AG09309 (cell line): ENCODE results near the gene MBP.

ENCODE experiments used
- DNase-seq: peaks from one replicate; pipeline ENCODE4 v3.0.0-alpha.2; 2010; ENCODE audit warnings: low read depth
- H3K4me3 ChIP-seq: 2 replicates; pipeline ENCODE4 v1.5.1; 2011; ENCODE audit warnings: mild to moderate bottlenecking, low read depth, low read length, moderate library complexity; ENCODE audit not compliant: control insufficient read depth
- TF ChIP-seq, protein P1 (sequence below): IDR thresholded peaks from 2 replicates; pipeline ENCODE4 v1.5.1; 2011; ENCODE audit warnings: mild to moderate bottlenecking, low read depth, low read length, inconsistent platforms; ENCODE audit not compliant: insufficient read depth, control insufficient read depth; ENCODE audit errors: missing control alignments

The MBP gene

DNA sequence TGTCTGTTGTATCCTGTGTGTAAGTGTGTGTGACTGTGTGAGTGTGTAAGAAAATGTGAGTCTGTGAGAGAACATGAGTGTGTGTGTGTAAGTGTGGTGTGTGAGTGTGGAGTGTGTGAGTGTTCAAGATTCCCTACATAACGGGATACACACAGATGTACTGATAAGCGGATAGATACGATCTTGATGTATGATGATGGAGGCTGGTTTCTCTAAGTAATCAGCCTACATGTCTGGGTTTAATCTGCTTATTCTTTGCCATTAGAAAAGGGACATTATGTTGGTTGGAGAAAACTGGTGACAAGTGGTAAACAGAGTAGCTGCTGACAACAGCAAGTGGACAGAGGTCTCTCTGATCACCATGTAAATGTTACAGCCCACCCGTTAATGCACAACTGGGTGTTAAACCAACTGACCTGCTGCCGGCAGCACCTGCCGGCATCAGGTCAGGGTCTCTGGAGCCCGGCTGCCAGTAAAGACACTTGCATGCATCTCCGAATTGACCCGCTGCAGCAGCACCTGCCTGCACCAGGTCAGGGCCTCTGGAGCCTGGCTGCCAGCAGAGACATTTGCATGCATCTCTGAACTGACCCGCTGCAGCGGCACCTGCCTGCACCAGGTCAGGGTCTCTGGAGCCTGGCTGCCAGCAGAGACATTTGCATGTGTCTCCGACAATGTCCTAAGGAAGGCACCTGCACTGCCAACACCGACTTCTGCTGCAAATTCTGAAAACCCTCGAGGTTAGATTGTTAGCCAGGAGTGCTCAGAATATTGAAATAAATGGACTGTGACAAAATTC is 87.5 kb downstream of the MBP start:
- DNase-seq = no peak
- no peak overlapping the region for H3K4me3 ChIP-seq
- TF ChIP-seq, protein P1, sequence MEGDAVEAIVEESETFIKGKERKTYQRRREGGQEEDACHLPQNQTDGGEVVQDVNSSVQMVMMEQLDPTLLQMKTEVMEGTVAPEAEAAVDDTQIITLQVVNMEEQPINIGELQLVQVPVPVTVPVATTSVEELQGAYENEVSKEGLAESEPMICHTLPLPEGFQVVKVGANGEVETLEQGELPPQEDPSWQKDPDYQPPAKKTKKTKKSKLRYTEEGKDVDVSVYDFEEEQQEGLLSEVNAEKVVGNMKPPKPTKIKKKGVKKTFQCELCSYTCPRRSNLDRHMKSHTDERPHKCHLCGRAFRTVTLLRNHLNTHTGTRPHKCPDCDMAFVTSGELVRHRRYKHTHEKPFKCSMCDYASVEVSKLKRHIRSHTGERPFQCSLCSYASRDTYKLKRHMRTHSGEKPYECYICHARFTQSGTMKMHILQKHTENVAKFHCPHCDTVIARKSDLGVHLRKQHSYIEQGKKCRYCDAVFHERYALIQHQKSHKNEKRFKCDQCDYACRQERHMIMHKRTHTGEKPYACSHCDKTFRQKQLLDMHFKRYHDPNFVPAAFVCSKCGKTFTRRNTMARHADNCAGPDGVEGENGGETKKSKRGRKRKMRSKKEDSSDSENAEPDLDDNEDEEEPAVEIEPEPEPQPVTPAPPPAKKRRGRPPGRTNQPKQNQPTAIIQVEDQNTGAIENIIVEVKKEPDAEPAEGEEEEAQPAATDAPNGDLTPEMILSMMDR = no peak

DNA sequence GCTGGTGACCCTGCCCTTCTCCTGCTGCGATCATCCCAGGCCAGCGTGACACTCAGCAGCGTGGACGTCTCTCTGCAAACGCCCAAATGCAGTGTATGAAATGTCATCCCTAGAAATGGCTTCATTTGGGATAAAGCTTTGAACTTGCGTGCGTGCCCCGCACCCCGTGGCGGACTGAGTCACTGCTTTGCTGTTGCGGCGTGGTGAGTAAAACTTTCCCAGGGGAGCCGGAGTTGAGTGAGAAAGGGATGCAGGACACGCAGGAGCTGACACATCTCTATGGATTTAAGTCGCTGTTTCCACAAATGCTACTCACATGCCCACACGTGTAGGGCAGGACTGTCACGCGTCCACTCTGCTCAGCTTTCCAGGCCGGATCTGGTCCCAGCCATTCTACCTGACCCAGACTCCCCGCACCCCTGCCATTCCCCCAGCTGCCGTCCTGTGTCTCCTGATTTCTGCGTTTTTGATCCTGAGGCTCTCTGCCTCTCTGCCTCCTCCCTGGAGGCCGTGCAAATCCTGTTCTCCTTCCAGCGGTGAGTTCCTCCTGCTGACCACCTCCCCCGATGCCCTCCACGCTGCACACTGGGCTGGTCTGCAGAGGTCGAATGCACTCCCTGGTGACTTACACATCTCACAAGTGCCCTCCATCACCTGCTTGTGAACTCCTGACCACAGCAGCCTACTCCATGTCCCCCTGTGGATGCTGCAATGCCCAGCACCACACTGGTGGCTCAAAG is 88.9 kb downstream of the MBP start:
- H3K4me3 ChIP-seq = no peak overlapping the region
- TF ChIP-seq, protein P1 = no peak
- DNase-seq = no peak

- TF ChIP-seq, protein P1 = no peak
- no peak for DNase-seq
These were observed 90.0 kb downstream of the MBP start for GRCh38 chr18:77042583-77042982.

GRCh38 chr18:77039196-77040130 is 93.1 kb downstream of the MBP start:
- no peak overlapping the region for H3K4me3 ChIP-seq
- DNase-seq = no peak
- TF ChIP-seq, protein P1 = no peak

More at GRCh38 chr18:77042583-77042982, 90.0 kb downstream of the MBP start:
- H3K4me3 ChIP-seq = no peak overlapping the region

DNA sequence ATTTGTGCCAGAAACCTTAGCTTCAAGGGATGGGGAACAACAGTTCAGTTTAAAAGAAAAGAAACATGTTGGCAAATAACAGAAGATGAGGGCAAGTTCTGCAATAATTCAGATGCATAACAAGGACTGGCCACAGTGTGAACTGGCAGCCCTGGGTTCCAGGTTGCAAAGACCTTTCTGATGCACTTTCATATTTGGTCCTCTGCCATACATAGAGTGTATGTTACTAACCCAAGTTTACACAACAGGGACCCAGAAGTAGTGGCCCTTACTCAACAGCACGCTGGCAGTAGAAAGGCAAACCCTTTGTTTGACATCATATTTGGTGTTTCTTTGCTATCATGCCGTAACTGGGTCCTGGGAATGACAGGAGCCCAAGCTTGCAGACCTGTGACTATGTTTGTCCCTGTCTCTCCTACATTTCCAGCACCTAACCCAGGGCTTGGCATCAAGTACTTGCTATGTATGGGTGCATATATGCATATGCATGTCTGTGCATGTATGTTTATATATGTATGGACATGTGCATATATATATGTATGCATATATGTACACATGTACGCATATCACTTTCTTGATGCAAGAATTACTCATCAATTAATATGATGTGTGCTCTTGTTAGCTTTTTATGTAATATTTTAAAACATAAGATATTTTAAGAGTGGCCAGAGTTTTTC is 94.3 kb downstream of the MBP start:
- no peak overlapping the region for H3K4me3 ChIP-seq
- TF ChIP-seq, protein P1 = no peak
- DNase-seq = no peak

- TF ChIP-seq, protein P1 = no peak
- no peak overlapping the region for H3K4me3 ChIP-seq
- no peak for DNase-seq
These were observed 95.0 kb downstream of the MBP start for GRCh38 chr18:77037567-77037966.
